Heart right ventricle (tissue), 16 donors: ENCODE results near the gene CD27. TPM values are rescaled to one million over a fixed set of nuclear protein-coding genes. Genes with fewer than 3 reads are reported as not detected.
"Not testable (repeated sequence)": the region's sequence is repeated elsewhere in the genome, so short reads cannot be mapped to it uniquely, and the experiment has no call there.

Source experiments
- ATAC-seq, 8 donors: fragments of 200-7000 bp; cut with Tn5 transposase; one replicate each; pipeline ENCODE4 v1.9.1; 2020; ENCODE audit warnings: mild to moderate bottlenecking in 8 of 8, moderate library complexity in 8 of 8, moderate number of reproducible peaks in 1 of 8
- DNase-seq, 2 donors: peaks; one replicate each; pipeline ENCODE4 v3.0.0-alpha.2; 2020
- H3K27ac ChIP-seq, 10 donors: fragments of 200-600 bp; sonication (generic) in 2 of 10; one replicate each; pipeline versions ENCODE4 v1.5.0 to v1.8.0; 2020 to 2022; ENCODE audit warnings: mild to moderate bottlenecking in 3 of 10
- H3K27me3 ChIP-seq, 7 donors: fragments of 200-600 bp; one replicate each; pipeline ENCODE4 v1.8.0; 2021 to 2022; ENCODE audit warnings: mild to moderate bottlenecking in 2 of 7
- H3K36me3 ChIP-seq, 9 donors: fragments of 200-600 bp; sonication (generic) in 1 of 9; one replicate each; pipeline versions ENCODE4 v1.5.0 to v1.8.0; 2020 to 2022; ENCODE audit warnings: mild to moderate bottlenecking in 2 of 9
- H3K4me1 ChIP-seq, 9 donors: fragments of 200-600 bp; sonication (generic) in 1 of 9; one replicate each; pipeline versions ENCODE4 v1.5.0 to v1.8.0; 2020 to 2022; ENCODE audit warnings: mild to moderate bottlenecking in 4 of 9
- H3K4me3 ChIP-seq, 10 donors: fragments of 200-600 bp; sonication (generic) in 2 of 10; one replicate each; pipeline versions ENCODE4 v1.5.0 to v1.8.0; 2020 to 2022; ENCODE audit warnings: mild to moderate bottlenecking in 7 of 10, moderate library complexity in 2 of 10
- H3K9me3 ChIP-seq, 11 donors: fragments of 200-600 bp in 10 of 11; sonication (generic) in 2 of 11; one replicate each; pipeline versions ENCODE4 v1.5.0 to v1.8.0; 2013 to 2022; ENCODE audit warnings: mild to moderate bottlenecking in 2 of 11, control low read depth in 1 of 11, moderate library complexity in 1 of 11
- CTCF ChIP-seq, 9 donors: fragments of 200-600 bp; sonication (generic) in 2 of 9; IDR thresholded peaks; one replicate each; pipeline versions ENCODE4 v1.5.0 to v1.8.0; 2021 to 2022; ENCODE audit warnings: antibody characterized with exemption in 9 of 9, mild to moderate bottlenecking in 5 of 9, moderate library complexity in 1 of 9
- WGBS, 2 donors: extraction: QIAGEN DNeasy Blood & Tissue Kit; methylation state at CpG; one replicate each; pipeline ENCODE4 v1.1.7; 2013; ENCODE audit warnings: inconsistent platforms in 1 of 2; 5-methylcytosine and 5-hydroxymethylcytosine counted together
- intact Hi-C, 10 donors: fragments of 100-400 bp; cut with DNase I; formaldehyde crosslinking; loops; one replicate each; pipeline versions ENCODE4 v1.11.1 to v1.14.2; 2022
- polyA plus RNA-seq, 2 donors: library from polyadenylated mRNA; stranded (reverse); fragments of 200-250 nt; gene quantifications; one replicate each; pipeline ENCODE4 v1.2.3, GENCODE V29; 2013
- total RNA-seq, 10 donors: library from RNA; stranded (reverse); fragmentation: NEBNext Ultra II Directional in 3 of 10; extraction: Animal tissue kit (Norgen Biotek cat#: 25700) in 3 of 10; gene quantifications; one replicate each; pipeline versions ENCODE4 v1.2.1 to v1.2.4, GENCODE V29; 2021 to 2023
- donor health status: Arrhythmogenic right ventricular cardiomyopathy.
- donor health status: ischemic (EF 13 %, LVEDD 7.1; RV severe dilation, severe dysfunction).
- donor health status: healthy with polysubstance abuse.
- donor health status: DM: no; HTN: yes; CAD: no.
- donor health status: DM: no; HTN: no; CAD: no.
- donor health status: ischemic (EF 25% LVEDD 6.9; RV normal size, moderate dysfunction).
- donor health status: ischemic (EF 25% LVEDD 5.7; RV mildly dilated, moderate dysfunction).
- donor health status: healthy.
- donor health status: DM: yes; HTN: yes; CAD: no.
- donor health status: Ischemic cardiomyopathy.
- donor health status: ischemic (EF 35%, LVEDD 5.7; RV mildly dilated, moderate dysfunction).
- donor health status: nonischemic (EF 11% LVEDD 7.7; RV severe dilation, severe dysfunction).
- donor health status: DM: yes; HTN: yes; CAD: no.
- donor health status: PGD.
- donor health status: ischemic (EF 29% LVEDD 5.4; RV normal size, mild dysfunction).
- donor health status: nonischemic (EF 23%, LVEDD 6.1; RV moderate dilation, normal function).

CD27 gene
- total and polyA plus RNA-seq, 12 donors: 0.28 to 3.4 (median 0.32) TPM; not detected in 6

DNA sequence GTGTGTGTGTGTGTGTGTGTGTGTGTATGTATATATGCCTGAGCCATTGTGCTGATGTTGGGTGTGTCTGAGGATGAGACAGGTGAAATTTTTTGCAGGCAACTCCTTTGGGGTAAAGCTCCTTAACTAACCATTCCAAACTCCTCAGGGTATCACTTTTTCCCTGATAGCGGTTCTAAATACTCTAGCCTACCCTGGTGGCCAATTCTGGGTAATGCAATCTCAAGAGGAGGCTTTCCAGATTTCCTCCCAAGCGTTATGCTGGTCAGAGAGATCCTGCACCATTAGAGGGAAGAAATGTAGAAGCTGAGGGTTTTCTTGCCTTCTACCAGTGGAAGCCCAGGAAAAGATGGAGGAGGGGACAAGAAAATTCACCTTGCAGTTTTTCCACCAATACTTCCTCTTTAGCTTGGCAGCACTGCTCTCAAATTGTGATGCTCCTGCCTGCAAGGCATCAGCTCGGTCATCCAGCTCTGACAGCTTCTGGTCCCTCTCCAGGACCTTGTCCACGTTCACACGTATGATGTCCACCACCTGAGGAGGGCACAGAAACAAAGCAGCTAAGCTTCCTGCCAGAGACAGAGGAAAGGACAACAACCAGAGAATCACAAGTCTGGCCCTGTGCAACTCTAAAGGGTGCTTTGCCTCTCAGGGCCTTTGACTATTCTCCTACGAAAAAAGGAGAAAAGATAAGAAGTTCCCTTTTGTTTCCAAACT is 20.9 kb downstream of the CD27 start:
- Histone ChIP-seq H3K4me3 (no peak overlapping the region), H3K27me3 (no peaks in the 10 kb centered on the region), H3K27ac (peak overlapping the region in 1 of 10 donors; percentile 50), H3K9me3 (no peaks in the 10 kb centered on the region), H3K4me1 (peaks cover 7 to 82% (median 27%) of the 10 kb centered on the region in 9 donors), H3K36me3 (peaks cover 0 to 61% (median 35%) of the 10 kb centered on the region in 9 donors)
- DNase-seq (peak in 1 of 2 donors; percentile 63), ATAC-seq (peak in 6 of 8 donors; percentile 6 to 48 (median 42))
- TF ChIP-seq CTCF (IDR thresholded peaks at IDR 0.05): peak; percentile 61 to 86 (median 80)
- whole genome bisulfite sequencing, 2 donors: 28 to 29% methylated on average over 6 of the region's 6 CpGs
- intact Hi-C loops: loop anchor here in 7 of 10 donors (1.0 to 10.0 kb wide), 7 partner anchors 41 to 141 kb away; no protein-coding TSS in a partner anchor

DNA sequence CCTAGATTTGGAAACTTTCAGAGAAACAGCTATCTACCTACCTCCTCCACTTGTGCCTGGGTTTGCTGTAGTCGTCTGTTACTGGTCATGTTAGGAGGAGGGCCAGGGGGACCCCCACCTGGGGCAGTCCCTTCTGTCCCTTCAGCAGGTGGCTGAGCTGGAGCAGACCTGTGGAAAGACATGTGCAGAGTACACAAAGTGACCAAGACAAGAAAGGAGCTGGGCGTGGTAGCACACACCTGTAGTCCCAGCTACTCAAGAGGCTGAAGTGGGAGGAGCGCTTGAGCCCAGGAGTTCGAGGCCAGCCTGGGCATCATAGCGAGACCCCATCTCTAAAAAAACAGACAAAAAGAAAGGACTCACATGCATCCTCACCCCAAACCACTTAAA is 21.4 kb downstream of the CD27 start:
- H3K27me3 ChIP-seq: no peaks in the 10 kb centered on the region
- peaks cover 7 to 79% (median 23%) of the 10 kb centered on the region in 9 donors for H3K4me1 ChIP-seq
- H3K9me3 ChIP-seq: no peaks in the 10 kb centered on the region
- WGBS, 2 donors: 95 to 96% methylated on average over 5 of the region's 5 CpGs
- H3K36me3 ChIP-seq: peaks cover 0 to 55% (median 33%) of the 10 kb centered on the region in 9 donors
- intact Hi-C loops: loop anchor here in 5 of 10 donors (2.0 to 10.0 kb wide), 4 partner anchors 41 to 141 kb away; no protein-coding TSS in a partner anchor
- ATAC-seq: no peak
- H3K4me3 ChIP-seq: no peak overlapping the region
- no peak for DNase-seq
- TF ChIP-seq CTCF (IDR thresholded peaks at IDR 0.05): no peak
- H3K27ac ChIP-seq: no peak overlapping the region

DNA sequence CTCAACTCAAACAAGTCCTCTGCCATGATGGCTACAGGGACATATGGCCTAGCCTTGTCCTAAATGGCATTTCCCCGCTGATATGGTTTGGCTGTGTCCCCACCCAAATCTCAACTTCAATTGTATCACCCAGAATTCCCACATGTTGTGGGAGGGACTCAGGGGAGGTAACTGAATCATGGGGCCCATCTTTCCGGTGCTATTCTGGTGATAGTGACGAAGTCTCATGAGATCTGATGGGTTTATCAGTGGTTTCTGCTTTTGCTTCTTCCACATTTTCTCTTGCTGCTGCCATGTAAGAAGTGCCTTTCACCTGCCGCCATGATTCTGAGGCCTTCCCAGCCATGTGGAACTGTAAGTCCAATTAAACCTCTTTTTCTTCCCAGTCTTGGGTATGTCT is 22.0 kb downstream of the CD27 start:
- Histone ChIP-seq H3K4me1 (peaks cover 7 to 79% (median 21%) of the 10 kb centered on the region in 9 donors), H3K36me3 (peaks cover 0 to 49% (median 32%) of the 10 kb centered on the region in 9 donors)
- H3K9me3 ChIP-seq, H3K4me3 ChIP-seq, H3K27ac ChIP-seq, H3K27me3 ChIP-seq, DNase-seq, ATAC-seq: not testable (repeated sequence)
- intact Hi-C loops: loop anchor here in 5 of 10 donors (2.0 to 10.0 kb wide), 4 partner anchors 42 to 142 kb away; no protein-coding TSS in a partner anchor
- 80 to 90% methylated on average over 4 of the region's 4 CpGs for WGBS, 2 donors

DNA sequence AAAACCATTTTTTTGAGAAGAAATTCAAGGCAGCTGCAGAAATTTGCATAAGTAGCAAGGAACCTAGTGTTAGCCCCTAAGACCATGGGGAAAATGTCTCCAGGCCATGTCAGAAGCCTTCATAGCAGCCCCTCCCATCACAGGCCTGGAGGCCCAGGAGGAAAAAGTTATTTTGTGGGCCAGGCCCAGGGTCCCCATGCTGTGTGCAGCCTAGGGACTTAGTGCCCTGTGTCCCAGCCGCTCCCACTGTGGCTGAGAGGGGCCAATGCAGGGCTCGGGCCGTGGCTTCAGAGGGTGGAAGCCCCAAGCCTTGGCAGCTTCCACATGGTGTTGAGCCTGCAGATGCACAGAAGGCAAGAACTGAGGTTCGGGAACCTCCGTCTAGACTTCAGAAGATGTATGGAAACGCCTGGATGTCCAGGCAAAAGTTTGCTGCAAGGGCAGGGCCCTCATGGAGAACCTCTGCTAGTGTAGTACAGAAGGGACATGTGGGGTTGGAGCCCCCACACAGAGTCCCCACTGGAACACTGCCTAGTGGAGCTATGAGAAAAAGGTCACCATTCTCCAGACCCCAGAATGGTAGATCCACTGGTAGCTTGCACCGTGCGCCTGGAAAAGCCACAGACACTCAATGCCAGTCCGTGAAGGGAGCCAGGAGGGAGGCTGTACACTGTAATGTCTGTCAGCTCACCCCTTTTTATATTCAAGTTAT is 23.0 kb downstream of the CD27 start:
- H3K27ac ChIP-seq, H3K27me3 ChIP-seq: not testable (repeated sequence)
- 93 to 98% methylated on average over 9 of the region's 9 CpGs for whole genome bisulfite sequencing, 2 donors

GRCh38 chr12:6468283-6468575 is 23.5 kb downstream of the CD27 start:
- peaks cover 4 to 66% (median 21%) of the 10 kb centered on the region in 9 donors for H3K4me1 ChIP-seq
- H3K4me3 ChIP-seq: no peak overlapping the region
- no peak for TF ChIP-seq CTCF (IDR thresholded peaks at IDR 0.05)
- no peaks in the 10 kb centered on the region for H3K9me3 ChIP-seq
- DNase-seq: no peak
- ATAC-seq: no peak
- no peak overlapping the region for H3K27ac ChIP-seq
- H3K36me3 ChIP-seq: peaks cover 0 to 35% (median 17%) of the 10 kb centered on the region in 9 donors
- intact Hi-C loops: loop anchor here in 4 of 10 donors (5.0 to 10.0 kb wide), 3 partner anchors 69 to 143 kb away; no protein-coding TSS in a partner anchor
- no peaks in the 10 kb centered on the region for H3K27me3 ChIP-seq

More for the DNA sequence above, 23.0 kb downstream of the CD27 start:
- H3K9me3 ChIP-seq, ATAC-seq, H3K4me3 ChIP-seq, DNase-seq: not testable (repeated sequence)
- intact Hi-C loops: loop anchor here in 5 of 10 donors (2.0 to 10.0 kb wide), 4 partner anchors 43 to 143 kb away; no protein-coding TSS in a partner anchor
- peaks cover 0 to 40% (median 22%) of the 10 kb centered on the region in 9 donors for H3K36me3 ChIP-seq
- H3K4me1 ChIP-seq: peaks cover 4 to 71% (median 21%) of the 10 kb centered on the region in 9 donors
